HG03571 (cell line): ENCODE measurements around the gene ANAPC13.

Experiments used
- ATAC-seq: cut with Tn5 transposase; IDR thresholded peaks from one replicate; pipeline ENCODE4 v1.9.1; 2021; ENCODE audit not compliant: unreplicated experiment

ANAPC13 gene, protein sequence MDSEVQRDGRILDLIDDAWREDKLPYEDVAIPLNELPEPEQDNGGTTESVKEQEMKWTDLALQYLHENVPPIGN

DNA sequence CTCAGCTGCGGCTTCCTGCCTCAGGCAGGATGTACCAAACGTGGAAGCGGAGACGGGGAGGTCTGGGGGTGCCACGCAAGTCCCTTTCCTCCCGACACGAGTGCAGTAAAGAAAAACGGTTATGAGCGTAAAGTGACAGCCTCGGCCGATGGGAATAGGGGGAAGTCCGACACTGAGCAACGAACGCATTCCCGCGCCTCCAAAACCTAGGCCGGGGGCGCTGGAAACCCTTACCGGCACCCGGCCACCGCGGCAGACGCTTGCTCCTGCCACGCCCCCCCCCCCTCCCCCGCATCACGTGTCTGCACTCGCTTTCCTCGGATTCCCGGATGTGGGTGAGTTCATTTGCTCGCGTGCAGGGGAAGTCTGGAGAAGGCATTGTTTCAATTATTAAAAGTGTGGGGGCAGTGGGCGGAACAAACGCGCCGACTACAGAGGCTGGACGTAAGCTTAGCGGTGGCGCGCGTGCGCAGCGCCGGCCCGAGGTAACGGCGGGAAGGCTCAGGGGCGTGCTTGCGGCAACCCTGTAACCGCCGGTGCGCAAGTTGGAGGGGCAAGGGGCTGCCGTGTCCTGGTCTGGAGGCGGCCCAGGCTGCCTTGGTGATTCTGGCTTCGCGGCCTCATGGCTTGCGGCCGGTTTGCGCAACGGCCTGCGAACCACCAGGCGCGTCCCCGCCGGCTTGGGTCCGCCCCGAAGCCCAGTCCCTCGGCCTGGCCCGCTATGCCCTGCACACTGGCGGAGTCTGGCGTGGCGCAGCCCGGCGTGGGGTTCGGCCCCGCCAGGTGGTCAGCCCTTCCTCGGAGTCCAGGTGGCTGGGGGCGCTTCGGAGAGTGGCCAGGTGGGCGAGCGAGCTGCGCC lies at the start of gene ANAPC13, which contains the start of gene CEP63:
TSS of gene ANAPC13 (minus strand) at position 268 of the 859 bp plus-strand sequence. CDS start 3,081 bp downstream, outside the sequence.
TSS of gene CEP63 (plus strand) at position 340 of the 859 bp plus-strand sequence. CDS start 9,264 bp downstream, outside the sequence.
- ATAC-seq: peak; percentile 75

DNA sequence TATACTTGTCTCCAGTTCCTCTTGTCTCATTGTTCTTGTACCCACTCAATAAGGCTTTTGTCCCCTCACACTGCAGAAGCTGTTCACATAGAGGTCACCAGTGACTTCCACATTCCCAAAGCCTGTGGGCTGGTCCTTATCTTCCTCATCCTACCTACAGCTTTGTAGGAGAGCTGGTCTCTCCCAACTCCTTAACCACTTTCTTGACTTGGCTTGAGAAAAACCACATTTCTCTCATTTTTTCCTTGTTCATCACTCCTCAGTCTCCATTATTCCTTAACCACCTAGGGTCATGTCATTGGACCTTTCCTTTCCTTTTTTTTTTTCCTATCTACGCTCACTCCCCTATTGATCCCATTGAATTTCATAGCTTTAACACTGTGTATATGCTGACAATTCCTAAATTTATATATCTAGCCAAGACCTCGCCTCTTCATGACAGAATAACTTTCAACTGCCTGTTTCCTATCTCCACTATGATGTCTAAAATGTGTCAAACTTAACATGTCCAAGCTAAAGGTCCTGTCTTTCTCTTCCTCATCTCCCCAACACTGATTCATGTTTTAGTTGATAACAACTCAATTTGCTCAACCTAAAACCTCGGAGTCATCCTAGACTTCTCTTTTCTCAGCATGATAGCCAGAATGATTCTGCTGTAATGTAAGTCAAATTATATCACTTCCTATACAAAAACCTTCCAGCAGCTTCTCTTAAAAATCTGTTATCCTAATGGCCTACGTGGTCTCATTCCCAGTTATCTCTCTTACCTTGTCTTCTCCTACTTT lies 49.6 kb upstream of the ANAPC13 start:
- ATAC-seq: no peak

DNA sequence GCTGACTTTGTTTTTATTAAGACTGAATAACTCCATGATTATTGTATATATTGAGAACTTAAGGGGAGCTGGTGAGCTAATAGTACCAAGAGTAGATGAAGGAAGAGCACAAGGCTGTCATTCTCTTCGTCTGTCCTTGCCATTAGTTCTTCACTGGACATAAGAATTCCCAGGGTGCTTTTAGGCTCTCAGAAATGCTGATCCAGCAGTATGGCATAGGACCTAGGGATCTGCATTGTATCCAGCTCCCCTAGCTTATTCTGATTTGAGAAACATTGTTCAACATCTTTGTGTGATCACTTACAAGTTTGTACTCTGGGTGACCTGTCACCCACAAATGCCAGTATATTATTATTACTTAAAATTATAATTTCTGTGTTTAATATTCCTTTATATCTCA lies 47.7 kb upstream of the ANAPC13 start:
- no peak for ATAC-seq

DNA sequence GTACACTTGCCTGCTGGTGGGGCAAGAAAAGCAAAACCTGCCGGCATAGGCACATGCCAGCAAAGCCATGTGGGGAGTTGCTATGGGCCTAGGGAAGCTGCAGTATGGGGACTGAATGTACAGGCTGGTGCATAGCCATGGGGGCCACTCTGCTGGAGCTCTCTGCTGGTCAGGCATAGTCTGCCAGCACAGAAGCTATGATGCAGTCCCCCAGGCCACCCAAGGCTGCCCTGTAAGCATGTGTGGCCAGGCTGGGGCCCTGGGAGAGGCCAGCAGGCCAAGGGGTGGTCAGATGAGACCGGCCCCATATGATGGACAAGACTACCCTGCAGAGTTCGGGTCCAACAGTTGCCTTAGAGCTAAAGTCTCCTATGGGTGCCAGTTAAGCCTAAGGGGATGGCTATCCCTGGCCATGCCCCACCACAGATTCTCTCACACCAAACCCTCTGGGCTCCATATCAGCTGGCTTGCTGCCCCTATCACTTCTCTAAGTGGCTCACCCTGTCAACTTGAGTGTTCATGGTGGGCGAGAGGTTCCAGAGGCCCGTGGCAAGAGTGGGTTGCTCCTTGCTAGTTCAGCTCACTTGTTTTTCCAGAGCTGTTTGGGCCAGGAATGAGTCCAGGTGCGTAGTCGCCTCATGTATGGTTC lies 41.9 kb upstream of the ANAPC13 start:
- no peak for ATAC-seq

DNA sequence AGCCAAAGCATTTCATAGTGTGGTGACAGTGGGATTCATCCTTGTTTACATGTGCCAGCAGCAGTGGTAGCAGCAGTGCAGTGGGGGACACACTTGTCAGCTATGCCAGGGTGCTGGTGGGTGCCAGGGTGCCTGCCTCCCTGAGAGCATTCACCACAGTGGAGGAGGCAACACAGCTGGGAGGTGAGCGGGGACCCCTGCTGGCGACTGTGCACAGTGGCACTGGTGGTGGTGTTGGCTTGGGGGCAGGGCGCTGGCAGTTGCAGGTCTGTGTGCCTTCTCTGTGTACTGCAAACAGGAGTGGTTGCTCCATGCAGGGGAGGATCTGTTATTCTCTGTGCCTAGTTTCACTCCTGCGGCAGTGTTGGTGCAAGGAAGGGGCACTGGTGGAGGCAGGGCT lies 41.3 kb upstream of the ANAPC13 start:
- no peak for ATAC-seq

DNA sequence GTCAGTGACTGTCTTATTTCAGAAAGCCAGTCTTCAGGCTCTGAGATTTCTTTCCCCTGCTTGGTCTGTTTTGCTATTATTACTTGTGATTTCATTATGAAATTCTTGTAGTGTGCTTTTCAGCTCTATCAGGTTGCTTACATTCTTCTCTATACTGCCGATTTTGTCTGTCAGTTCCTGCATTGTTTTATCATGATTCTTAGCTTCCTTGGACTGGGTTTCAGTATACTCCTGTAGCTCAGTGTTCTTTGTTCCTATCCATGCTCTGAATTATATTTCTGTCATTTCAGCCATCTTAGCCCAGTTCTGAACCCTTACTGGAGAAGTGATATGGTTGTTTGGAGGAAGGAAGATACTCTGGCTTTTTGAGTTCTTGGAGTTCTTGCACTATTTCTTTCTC lies 40.5 kb upstream of the ANAPC13 start:
- ATAC-seq: no peak

DNA sequence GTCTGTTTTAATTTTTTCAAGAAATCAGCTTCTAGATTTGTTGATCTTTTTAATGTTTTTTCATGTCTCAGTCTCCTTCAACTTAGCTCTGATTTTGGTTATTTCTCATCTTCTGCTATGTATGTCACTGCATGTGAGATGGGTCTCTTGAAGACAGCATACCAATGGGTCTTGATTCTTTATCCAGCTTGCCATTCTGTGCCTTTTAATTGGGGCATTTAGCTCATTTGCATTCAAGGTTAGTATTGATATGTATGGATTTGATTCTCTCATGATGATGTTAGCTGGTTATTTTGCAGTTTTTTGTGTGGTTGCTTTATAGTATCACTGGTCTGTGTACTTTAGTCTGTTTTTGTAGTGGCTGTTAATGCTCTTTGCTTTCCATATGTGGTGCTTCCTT lies 39.5 kb upstream of the ANAPC13 start:
- ATAC-seq: no peak

DNA sequence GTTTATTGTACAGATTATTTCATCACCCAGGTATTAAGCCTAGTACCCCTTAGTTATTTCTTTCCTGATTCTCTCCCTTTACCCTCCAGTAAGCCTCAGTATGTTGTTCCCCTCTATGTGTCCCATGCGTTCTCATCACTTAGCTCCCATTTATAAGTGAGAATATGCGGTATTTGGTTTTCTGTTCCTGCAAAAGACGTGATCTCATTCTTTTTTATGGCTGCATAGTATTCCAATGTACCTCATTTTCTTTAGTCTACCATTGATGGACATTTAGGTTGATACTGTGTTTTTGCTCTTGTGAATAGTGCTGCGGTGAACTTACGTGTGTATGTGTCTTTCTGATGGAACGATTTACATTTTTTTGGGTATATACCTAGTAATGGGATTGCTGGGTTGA lies 36.8 kb upstream of the ANAPC13 start:
- no peak for ATAC-seq

DNA sequence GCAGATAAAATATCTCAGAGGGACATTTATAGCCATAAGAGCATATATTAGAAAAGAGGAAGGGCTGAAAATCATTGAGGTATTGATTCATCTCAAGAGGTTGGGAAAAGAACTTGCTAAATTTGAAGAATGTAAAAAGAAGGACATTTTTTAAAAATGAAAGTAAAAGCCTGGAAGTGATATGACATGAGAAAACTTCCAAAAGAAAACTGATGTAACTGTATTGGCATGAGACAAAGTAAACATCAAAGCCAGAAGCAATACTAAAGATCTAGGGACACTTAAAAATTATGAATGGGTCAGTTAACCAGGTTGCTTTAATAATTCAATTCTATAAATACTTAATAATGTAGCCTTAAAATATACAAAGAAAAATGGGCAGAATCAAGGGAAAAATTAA lies 32.0 kb upstream of the ANAPC13 start:
- no peak for ATAC-seq

DNA sequence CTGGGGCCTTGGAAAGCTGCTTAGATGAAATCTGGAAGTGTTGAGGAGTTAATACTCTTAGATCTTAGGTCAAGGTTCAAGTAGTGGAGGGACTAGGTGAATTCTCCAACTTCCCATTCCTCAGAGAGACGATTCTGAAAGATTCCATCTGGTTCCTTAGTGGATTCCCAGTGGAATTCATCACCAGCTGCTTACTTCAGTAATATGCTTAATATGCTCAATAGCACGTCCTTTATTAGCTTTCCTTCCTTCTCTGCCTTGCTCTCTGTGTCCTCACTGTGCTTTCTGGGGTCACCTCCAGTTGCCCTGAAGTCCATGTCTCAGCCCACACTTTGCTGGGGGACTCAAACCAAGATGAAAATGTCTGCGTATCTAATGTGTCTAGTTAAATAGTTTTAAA lies 31.1 kb upstream of the ANAPC13 start:
- no peak for ATAC-seq

DNA sequence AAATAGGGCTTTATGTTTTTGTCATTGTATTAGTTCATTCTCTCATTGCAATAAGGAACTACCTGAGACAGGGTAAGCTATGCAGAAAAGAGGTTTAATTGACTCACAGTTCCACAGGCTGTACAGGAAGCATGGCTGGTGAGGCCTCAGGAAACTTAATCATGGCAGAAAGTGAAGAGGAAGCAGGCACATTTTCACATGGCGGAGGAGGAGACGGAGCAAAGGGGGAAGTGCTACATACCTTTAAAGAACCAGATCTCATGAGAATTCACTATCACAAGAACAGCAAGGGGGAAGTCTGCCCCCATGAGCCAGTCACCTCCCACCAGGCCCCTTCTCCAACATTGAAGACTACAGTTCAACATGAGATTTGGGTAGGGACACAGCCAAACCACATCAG lies 25.7 kb upstream of the ANAPC13 start:
- no peak for ATAC-seq

DNA sequence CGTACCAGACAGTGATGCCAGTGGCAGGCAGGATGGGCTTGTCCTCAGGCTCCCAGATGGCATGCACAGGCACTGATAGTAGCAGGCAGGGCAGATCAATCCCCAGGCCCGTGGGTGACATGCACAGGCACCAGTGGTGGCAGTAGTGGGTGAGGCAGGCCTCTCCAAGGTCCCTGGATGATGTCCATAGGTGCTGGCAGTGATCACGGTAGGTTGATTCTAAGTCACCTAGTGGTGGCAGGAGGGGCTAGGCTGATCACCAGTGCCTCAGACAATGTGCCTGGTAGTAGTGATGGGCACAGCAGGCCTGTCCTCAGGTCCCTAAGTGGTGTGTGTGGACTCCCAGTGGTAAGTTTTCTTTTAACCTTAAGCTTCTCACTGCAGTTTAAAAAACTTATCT lies 19.7 kb upstream of the ANAPC13 start:
- ATAC-seq: no peak

DNA sequence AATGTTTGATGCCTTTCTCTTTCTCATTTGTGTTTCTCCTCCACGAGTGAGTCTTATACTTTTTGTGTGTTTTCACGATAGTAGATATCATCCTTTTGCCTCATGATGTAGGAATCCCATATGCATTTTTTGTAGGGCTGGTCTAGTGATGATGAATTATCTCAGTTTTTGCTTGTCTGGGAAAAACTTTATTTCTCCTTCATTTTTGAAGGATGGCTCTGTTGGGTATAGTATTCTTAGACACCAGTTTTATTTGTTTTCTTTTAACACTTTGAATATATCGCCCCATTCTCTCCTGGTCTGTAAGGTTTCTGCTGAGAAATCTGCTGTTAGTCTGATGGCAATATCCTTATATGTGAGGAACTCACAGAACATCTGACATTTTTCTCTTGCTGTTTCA lies 18.3 kb upstream of the ANAPC13 start:
- no peak for ATAC-seq

DNA sequence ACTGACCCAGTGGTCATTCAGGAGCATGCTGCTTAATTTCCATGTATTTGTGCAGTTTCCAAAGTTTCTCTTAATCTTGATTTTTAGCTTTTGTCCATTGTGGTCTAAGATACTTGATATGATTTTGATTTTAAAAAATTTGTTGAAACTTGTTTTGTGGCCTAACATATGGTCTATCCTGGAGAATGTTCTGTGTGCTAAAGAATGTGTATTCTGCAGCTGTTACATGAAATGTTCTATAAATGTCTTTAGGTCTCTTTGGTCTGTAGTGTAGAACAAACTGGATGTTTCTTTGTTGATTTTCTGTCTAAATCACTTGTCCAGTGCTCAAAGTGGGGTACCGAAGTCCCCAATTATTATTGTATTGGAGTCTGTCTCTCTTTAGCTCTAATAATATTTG lies 17.5 kb upstream of the ANAPC13 start:
- no peak for ATAC-seq

DNA sequence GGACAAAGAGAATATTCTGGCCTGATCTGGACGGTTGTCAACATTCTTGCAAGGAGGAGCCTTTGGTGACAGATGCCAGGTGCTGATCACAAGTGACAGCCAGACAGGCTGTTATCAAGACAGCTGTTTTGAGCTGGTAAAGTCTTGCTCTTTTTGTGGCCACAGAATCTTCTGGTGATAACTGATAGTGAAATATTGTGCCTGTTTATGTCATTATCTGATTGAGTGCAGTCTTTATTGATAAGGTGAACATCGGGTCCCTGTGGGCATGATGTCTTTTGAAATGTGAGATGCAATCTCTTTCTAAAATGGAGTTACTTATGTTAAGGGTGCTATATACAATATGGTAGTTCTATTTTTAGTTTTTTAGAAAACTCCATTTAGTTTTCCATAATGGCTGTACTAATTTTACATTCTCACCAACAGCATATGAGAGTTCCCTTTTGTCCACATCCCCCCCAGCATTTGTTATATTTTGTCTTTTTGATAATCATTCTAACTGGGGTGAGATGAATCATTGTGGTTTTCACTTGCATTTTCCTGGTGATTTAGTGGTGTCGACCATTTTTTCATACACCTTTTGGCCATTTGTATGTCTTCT lies 10.8 kb upstream of the ANAPC13 start:
- no peak for ATAC-seq

DNA sequence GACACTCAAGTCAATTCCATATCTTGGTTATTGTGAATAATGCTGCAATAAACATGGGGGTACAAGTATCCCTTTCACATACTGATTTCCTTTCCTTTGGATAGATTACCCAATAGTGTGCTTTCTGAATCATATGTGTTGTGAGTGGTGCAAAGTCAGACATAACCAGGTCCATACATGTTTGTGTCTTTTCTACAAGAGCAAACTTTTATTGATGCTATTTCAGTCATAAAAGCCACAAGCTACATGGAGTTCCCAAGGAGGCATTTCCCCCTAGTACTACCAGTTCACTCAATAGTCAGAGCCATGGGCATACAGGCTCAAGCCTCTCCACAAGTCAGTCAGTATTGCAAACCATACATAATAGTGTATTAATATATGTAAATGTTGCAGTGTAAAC lies 10.2 kb upstream of the ANAPC13 start:
- ATAC-seq: no peak

DNA sequence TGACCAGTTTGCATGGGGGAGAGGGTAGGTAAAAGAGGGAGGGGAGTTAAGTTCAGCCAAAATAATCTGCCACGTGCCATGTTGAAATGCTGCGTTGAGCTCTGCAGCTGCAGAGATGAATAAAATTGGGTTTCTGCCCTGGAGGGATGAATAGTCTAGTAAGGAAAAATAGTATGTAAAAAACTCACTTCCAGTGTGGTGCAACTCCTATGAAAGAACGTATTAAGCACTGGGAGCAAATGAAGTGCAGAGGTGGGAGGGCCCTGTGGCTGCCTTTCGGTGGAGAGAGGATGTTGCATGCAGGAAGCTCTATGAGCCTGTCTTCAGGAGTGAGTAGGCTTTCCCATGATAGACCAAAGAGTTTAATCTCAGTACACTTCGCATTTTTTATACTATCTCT lies 8.7 kb upstream of the ANAPC13 start:
- ATAC-seq: no peak

DNA sequence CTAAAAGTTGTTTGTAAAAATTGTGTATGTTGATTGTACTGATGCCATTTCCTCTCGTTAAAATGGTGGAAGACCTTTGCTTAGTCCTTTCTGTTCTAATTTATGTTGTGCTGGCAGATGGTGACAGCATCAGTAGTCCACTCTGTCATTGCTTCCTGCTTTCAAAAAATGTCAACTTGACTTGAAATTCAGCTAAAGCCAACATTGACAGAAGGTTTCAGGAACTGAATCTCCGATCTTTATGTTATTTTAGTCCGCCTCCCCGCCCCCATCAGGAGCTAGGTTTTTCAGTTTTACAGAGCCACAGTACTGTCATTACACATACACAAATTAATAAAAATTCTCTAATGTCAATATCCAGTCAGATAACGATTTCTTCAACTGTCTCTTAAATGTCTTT lies 1.6 kb upstream of the ANAPC13 start:
- ATAC-seq: no peak

DNA sequence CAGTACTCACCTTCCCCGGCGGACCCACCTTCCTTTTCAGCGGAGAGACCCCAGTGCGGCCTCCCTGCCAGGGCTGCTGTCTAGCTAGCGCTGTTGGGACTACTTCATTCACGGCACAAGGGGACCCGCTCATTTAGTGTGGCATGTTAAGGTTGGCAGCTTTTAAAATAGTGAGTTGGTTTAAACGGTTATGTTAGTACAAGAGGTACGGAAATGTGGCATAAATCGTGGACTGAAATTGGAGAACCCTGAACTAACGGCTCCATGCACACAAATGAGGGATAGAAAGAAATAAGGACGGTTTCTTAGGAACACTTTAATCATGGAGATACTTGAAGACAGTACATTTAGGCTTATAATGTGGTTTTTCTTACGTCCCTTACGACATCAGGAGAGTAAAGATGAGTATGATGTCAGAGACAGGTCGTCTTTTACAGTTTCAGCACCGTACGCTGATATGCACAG lies 824 bp upstream of the ANAPC13 start:
- peak; percentile 2 for ATAC-seq

DNA sequence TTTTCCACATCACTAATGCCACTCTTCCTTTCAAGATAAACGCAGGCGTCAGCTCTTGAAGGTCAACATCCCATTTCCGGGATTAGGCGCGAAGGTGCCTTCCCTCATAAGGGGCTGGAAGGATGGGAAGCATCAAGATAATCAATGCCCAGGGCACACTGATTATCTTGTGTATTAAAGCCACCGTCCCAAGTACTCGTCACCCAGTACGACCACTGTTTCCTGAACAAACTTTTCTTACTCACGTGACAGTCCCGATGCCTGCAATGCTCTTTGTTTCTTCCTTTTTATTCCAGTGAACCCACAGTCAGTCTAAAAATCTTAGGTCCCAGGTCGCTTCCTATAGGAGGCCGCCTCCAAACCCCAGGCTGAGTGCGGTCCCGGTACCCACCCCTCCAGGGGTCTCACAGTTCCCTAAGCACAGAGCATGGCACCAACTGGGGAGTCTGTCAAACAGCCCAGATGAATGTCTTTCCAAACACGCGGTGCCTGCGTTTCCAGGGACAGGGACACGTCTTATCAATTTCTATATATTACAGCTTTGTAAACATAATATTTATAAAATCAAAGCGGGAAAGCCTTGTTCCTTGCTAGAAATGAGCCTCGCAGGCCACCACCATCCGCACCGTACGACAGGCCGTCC lies 589 bp downstream of the ANAPC13 start:
- peak; percentile 12 for ATAC-seq
